ENCODE measurements around the gene SEPTIN5. TPM values are rescaled to one million over a fixed set of nuclear protein-coding genes. Genes with fewer than 3 reads are reported as not detected.

SEPTIN5 gene
- polyA plus RNA-seq, 1 experiment: 13.1 TPM

DNA sequence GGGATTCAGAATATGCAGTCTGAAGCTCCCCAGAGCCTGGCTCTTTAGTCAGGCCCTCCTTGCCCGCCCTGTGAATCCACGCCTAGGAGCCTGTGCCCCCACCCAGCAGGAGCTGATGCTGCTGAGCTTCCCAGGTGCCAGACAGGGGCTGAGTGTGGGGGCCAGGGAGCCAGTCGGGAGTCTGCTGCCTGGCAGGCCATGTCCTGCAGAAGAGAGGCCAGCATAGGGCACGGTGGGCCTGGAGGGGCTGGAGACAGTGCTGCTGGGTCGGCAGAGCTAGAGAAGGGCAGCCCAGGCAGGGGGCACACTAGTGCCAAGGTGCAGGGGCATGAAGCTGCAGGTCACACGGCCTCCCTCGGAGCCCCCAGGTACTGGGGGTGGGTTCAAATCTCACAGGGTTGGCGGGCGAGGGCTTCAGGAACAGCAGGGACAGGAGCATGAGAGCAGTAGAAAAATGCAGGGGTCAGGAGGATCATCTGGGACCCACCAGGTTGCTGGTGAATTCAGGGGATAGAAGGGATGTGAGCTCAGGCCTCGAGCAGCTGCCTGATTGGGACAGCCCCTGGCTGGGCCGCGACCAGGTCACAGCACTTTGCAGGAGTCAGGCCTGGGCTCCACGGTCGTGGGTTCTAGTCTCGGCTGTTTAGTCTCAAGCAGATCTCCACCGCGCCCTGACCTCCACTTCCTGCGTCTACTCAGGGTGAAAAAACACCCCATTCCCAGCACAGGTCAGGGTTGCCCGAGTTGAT is 4.1 kb upstream of the SEPTIN5 start:
- DNase-seq (ENCODE audit: low read depth, low spot score): no peak
- ChIA-PET POLR2A (no interaction called here), CTCF (interaction anchor here (2.1 kb wide), 1 partner anchor 78 kb away, joined by 7 read pairs; no protein-coding TSS in a partner anchor)
- Histone ChIP-seq H3K9me3 (ENCODE audit: control insufficient read depth, insufficient read depth, low read length) (no peaks in the 10 kb centered on the region; the same call in 1 of the 2 replicates), H3K27me3 (ENCODE audit: control insufficient read depth, insufficient read depth, low read length) (peaks cover 31% of the 10 kb centered on the region), H3K27ac (ENCODE audit: low read depth, low read length) (no peak overlapping the region), H3K4me3 (ENCODE audit: low read depth, low read length) (no peak overlapping the region)
- TF ChIP-seq, protein P1, sequence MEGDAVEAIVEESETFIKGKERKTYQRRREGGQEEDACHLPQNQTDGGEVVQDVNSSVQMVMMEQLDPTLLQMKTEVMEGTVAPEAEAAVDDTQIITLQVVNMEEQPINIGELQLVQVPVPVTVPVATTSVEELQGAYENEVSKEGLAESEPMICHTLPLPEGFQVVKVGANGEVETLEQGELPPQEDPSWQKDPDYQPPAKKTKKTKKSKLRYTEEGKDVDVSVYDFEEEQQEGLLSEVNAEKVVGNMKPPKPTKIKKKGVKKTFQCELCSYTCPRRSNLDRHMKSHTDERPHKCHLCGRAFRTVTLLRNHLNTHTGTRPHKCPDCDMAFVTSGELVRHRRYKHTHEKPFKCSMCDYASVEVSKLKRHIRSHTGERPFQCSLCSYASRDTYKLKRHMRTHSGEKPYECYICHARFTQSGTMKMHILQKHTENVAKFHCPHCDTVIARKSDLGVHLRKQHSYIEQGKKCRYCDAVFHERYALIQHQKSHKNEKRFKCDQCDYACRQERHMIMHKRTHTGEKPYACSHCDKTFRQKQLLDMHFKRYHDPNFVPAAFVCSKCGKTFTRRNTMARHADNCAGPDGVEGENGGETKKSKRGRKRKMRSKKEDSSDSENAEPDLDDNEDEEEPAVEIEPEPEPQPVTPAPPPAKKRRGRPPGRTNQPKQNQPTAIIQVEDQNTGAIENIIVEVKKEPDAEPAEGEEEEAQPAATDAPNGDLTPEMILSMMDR (IDR thresholded peaks at IDR 0.05; ENCODE audit: low read depth, low read length): no peak

- no peak overlapping the region for H3K27ac ChIP-seq (ENCODE audit: low read depth, low read length)
- no peak overlapping the region for H3K4me3 ChIP-seq (ENCODE audit: low read depth, low read length)
- ChIA-PET CTCF (no interaction called here), POLR2A (no interaction called here)
- TF ChIP-seq, protein P1 (IDR thresholded peaks at IDR 0.05; ENCODE audit: low read depth, low read length): no peak
- no peaks in the 10 kb centered on the region; the same call in 1 of the 2 replicates for H3K9me3 ChIP-seq (ENCODE audit: control insufficient read depth, insufficient read depth, low read length)
- peaks cover 27% of the 10 kb centered on the region for H3K27me3 ChIP-seq (ENCODE audit: control insufficient read depth, insufficient read depth, low read length)
- DNase-seq (ENCODE audit: low read depth, low spot score): no peak
Measured at GRCh38 chr22:19710769-19711106, 3.6 kb upstream of the SEPTIN5 start.

GRCh38 chr22:19713245-19713644 is 1.1 kb upstream of the SEPTIN5 start:
- CTCF ChIA-PET: no interaction called here

GRCh38 chr22:19713650-19714311 is 522 bp upstream of the SEPTIN5 start:
- TF ChIP-seq, protein P1 (IDR thresholded peaks at IDR 0.05; ENCODE audit: low read depth, low read length): no peak
- DNase-seq (ENCODE audit: low read depth, low spot score): no peak
- ChIA-PET POLR2A (no interaction called here), CTCF (no interaction called here)
- H3K27me3 ChIP-seq (ENCODE audit: control insufficient read depth, insufficient read depth, low read length): peaks cover 22% of the 10 kb centered on the region
- peak overlapping the region; percentile 48 for H3K4me3 ChIP-seq (ENCODE audit: low read depth, low read length)
- no peaks in the 10 kb centered on the region; the same call in 1 of the 2 replicates for H3K9me3 ChIP-seq (ENCODE audit: control insufficient read depth, insufficient read depth, low read length)
- H3K27ac ChIP-seq (ENCODE audit: low read depth, low read length): no peak overlapping the region

More at GRCh38 chr22:19713245-19713644, 1.1 kb upstream of the SEPTIN5 start:
- no peak for DNase-seq (ENCODE audit: low read depth, low spot score)
- Histone ChIP-seq H3K9me3 (ENCODE audit: control insufficient read depth, insufficient read depth, low read length) (no peaks in the 10 kb centered on the region; the same call in 1 of the 2 replicates), H3K27ac (ENCODE audit: low read depth, low read length) (no peak overlapping the region), H3K27me3 (ENCODE audit: control insufficient read depth, insufficient read depth, low read length) (peaks cover 22% of the 10 kb centered on the region), H3K4me3 (ENCODE audit: low read depth, low read length) (no peak overlapping the region)
- POLR2A ChIA-PET: no interaction called here
- TF ChIP-seq, protein P1 (IDR thresholded peaks at IDR 0.05; ENCODE audit: low read depth, low read length): no peak

All from AG04450 (cell line).